SK-N-SH (cell line): ENCODE data around the gene DGUOK. TPM values are rescaled to one million over a fixed set of nuclear protein-coding genes. Genes with fewer than 3 reads are reported as not detected.

Experiments
- CTCF ChIA-PET: fragments of 300-600, 350-600 bp; formaldehyde crosslinking; extraction: SDS; loops from one replicate; lab custom pipeline; 2021; lab: Yijun Ruan, JAX
- POLR2A ChIA-PET: fragments of 350-600 bp; sonication (Branson Sonifier 250); formaldehyde crosslinking; extraction: SDS; loops from one replicate; lab custom pipeline; 2020; ENCODE audit warnings: antibody characterized with exemption, inconsistent platforms; lab: Yijun Ruan, JAX
- DNase-seq: peaks from one replicate; pipeline ENCODE4 v3.0.0; 2012
- H2AFZ ChIP-seq: fragments of 200-600 bp; sonication (generic); 2 replicates; pipeline ENCODE4 v1.8.1; 2016; ENCODE audit warnings: antibody characterized with exemption, mild to moderate bottlenecking, low read depth
- H3F3A ChIP-seq: fragments of 200-600 bp; sonication (generic); replicated peaks from 2 replicates; pipeline ENCODE3; 2016; ENCODE audit warnings: antibody characterized with exemption, mild to moderate bottlenecking; ENCODE audit not compliant: insufficient read depth
- H3K27ac ChIP-seq, 2 experiments: fragments of 200-500 bp in 1 of 2; fragments of 200-600 bp in 1 of 2; sonication (Bioruptor generic) in 1 of 2; sonication (generic), shearing (Covaris generic) in 1 of 2; 2 replicates each; pipeline versions ENCODE4 v1.5.1 to v1.6.1; 2014 to 2016; ENCODE audit warnings: low read depth in 2 of 2, inconsistent platforms in 1 of 2, low read length in 1 of 2, mild to moderate bottlenecking in 1 of 2, mixed read lengths in 1 of 2
- H3K27me3 ChIP-seq: fragments of 200-600 bp; sonication (generic), shearing (Covaris generic); 2 replicates; pipeline ENCODE4 v1.6.1; 2016; ENCODE audit warnings: mixed run types; ENCODE audit not compliant: insufficient read depth
- H3K36me3 ChIP-seq, 2 experiments: fragments of 200-500 bp in 1 of 2; fragments of 200-600 bp in 1 of 2; sonication (Bioruptor generic) in 1 of 2; sonication (generic) in 1 of 2; replicated peaks in 1 of 2; 2 replicates each; pipeline versions ENCODE3 to v1.5.1; 2014 to 2016; ENCODE audit warnings: low read length in 1 of 2, mild to moderate bottlenecking in 1 of 2; ENCODE audit not compliant: insufficient read depth in 2 of 2, control insufficient read depth in 1 of 2
- H3K4me1 ChIP-seq, 2 experiments: fragments of 200-500 bp in 1 of 2; fragments of 200-600 bp in 1 of 2; sonication (Bioruptor generic) in 1 of 2; sonication (generic), shearing (Covaris generic) in 1 of 2; 2 replicates each; pipeline versions ENCODE4 v1.5.1 to v1.6.1; 2014 to 2016; ENCODE audit warnings: low read depth in 1 of 2, low read length in 1 of 2, mixed run types in 1 of 2; ENCODE audit not compliant: insufficient read depth in 2 of 2, control insufficient read depth in 1 of 2
- H3K4me2 ChIP-seq: fragments of 200-600 bp; sonication (generic), shearing (Covaris generic); 2 replicates; pipeline ENCODE4 v1.6.1; 2017; ENCODE audit warnings: mixed run types
- H3K4me3 ChIP-seq, 2 experiments: fragments of 200-500 bp in 1 of 2; fragments of 200-600 bp in 1 of 2; sonication (Bioruptor generic) in 1 of 2; sonication (generic), shearing (Covaris generic) in 1 of 2; 2 replicates each; pipeline versions ENCODE4 v1.5.1 to v1.8.1; 2014 to 2016; ENCODE audit warnings: low read depth in 2 of 2, inconsistent platforms in 1 of 2, low read length in 1 of 2, mild to moderate bottlenecking in 1 of 2, mixed read lengths in 1 of 2, moderate library complexity in 1 of 2
- H3K79me2 ChIP-seq: fragments of 200-600 bp; sonication (generic); 2 replicates; pipeline ENCODE4 v1.8.1; 2017; ENCODE audit warnings: mild to moderate bottlenecking; ENCODE audit not compliant: insufficient read depth
- H3K9ac ChIP-seq: fragments of 200-600 bp; sonication (generic); 2 replicates; pipeline ENCODE4 v1.6.1; 2017; ENCODE audit warnings: mixed run types
- H3K9me2 ChIP-seq: fragments of 200-600 bp; sonication (generic); 2 replicates; pipeline ENCODE4 v1.6.1; 2017; ENCODE audit warnings: mixed run types
- H3K9me3 ChIP-seq: fragments of 200-600 bp; sonication (generic); 2 replicates; pipeline ENCODE4 v1.6.1; 2017; ENCODE audit warnings: mixed run types, mild to moderate bottlenecking, moderate library complexity
- H4K20me1 ChIP-seq: fragments of 200-600 bp; sonication (generic); 2 replicates; pipeline ENCODE4 v1.6.1; 2017; ENCODE audit warnings: mild to moderate bottlenecking, mixed run types; ENCODE audit not compliant: insufficient read depth
- CHD2 ChIP-seq: fragments of 150-350 bp; IDR thresholded peaks from 2 replicates; pipeline ENCODE4 v1.6.1; 2018; ENCODE audit warnings: low read length; ENCODE audit not compliant: partially characterized antibody
- CTCF ChIP-seq: fragments of 200-600 bp; sonication (generic); IDR thresholded peaks from 2 replicates; pipeline ENCODE4 v1.6.1; 2017; ENCODE audit warnings: antibody characterized with exemption, mild to moderate bottlenecking, moderate library complexity
- EP300 ChIP-seq, 2 experiments: IDR thresholded peaks; 2 replicates each; pipeline versions ENCODE4 v1.4.0 to v1.6.1; 2012; ENCODE audit warnings: borderline replicate concordance in 1 of 2, low read depth in 1 of 2, low read length in 1 of 2
- FOSL2 ChIP-seq: IDR thresholded peaks from 2 replicates; pipeline ENCODE4 v1.4.0; 2012; ENCODE audit warnings: low read depth, mild to moderate bottlenecking, moderate library complexity, borderline replicate concordance
- FOXM1 ChIP-seq: IDR thresholded peaks from 2 replicates; pipeline ENCODE4 v1.4.0; 2012; ENCODE audit warnings: low read depth, mild to moderate bottlenecking
- GATA2 ChIP-seq: sonication (generic); formaldehyde crosslinking; IDR thresholded peaks from 2 replicates; pipeline ENCODE4 v1.5.0; 2020; ENCODE audit warnings: mild to moderate bottlenecking, missing genetic modification reagents
- JUND ChIP-seq: IDR thresholded peaks from 2 replicates; pipeline ENCODE4 v1.4.0; 2012
- MAX ChIP-seq: IDR thresholded peaks from 2 replicates; pipeline ENCODE4 v1.4.0; 2012; ENCODE audit warnings: low read depth
- MEF2A ChIP-seq: IDR thresholded peaks from 2 replicates; pipeline ENCODE4 v1.4.0; 2012; ENCODE audit warnings: low read depth, borderline replicate concordance
- MXI1 ChIP-seq: IDR thresholded peaks from 2 replicates; pipeline ENCODE4 v1.6.1; 2012; ENCODE audit warnings: mild to moderate bottlenecking, low read depth, low read length, improper control_type of control experiment
- NRF1 ChIP-seq: IDR thresholded peaks from 2 replicates; pipeline ENCODE4 v1.6.1; 2012; ENCODE audit warnings: low read depth, mild to moderate bottlenecking, low read length
- PBX3 ChIP-seq: IDR thresholded peaks from 2 replicates; pipeline ENCODE4; 2012
- RCOR1 ChIP-seq: fragments of 150-350 bp; IDR thresholded peaks from 2 replicates; pipeline ENCODE4 v1.6.1; 2017; ENCODE audit warnings: antibody characterized with exemption, low read length
- SIN3A ChIP-seq: IDR thresholded peaks from 2 replicates; pipeline ENCODE4 v1.6.1; 2012; ENCODE audit warnings: low read depth, mild to moderate bottlenecking, low read length, moderate library complexity, borderline replicate concordance
- SMC3 ChIP-seq: IDR thresholded peaks from 2 replicates; pipeline ENCODE4 v1.6.1; 2012; ENCODE audit warnings: low read depth, low read length, improper control_type of control experiment
- TCF12 ChIP-seq: IDR thresholded peaks from 2 replicates; pipeline ENCODE4 v1.4.0; 2012
- TEAD4 ChIP-seq: IDR thresholded peaks from 2 replicates; pipeline ENCODE4 v1.4.0; 2012; ENCODE audit warnings: mild to moderate bottlenecking, borderline replicate concordance; ENCODE audit not compliant: insufficient read depth
- USF1 ChIP-seq: IDR thresholded peaks from 2 replicates; pipeline ENCODE4 v1.4.0; 2012; ENCODE audit warnings: low read depth, borderline replicate concordance
- USF2 ChIP-seq: fragments of 150-350 bp; IDR thresholded peaks from 2 replicates; pipeline ENCODE4 v1.6.1; 2017; ENCODE audit warnings: antibody characterized with exemption, low read length, low read depth, borderline replicate concordance
- YY1 ChIP-seq: IDR thresholded peaks from 2 replicates; pipeline ENCODE4 v1.4.0; 2012; ENCODE audit warnings: low read depth, mild to moderate bottlenecking
- WGBS: methylation state at CpG from one replicate; pipeline ENCODE4 v1.1.6; 2017; ENCODE audit warnings: low lambda C conversion rate; 5-methylcytosine and 5-hydroxymethylcytosine counted together
- polyA plus RNA-seq, 3 experiments: library from polyadenylated mRNA; depleted of rRNA; stranded (reverse); fragments of >200 nt; gene quantifications; 2 replicates each; pipeline ENCODE4 v1.2.3, GENCODE V29; 2012

DGUOK gene
- polyA plus RNA-seq, 1 of the 3 experiments (the other 2 are of a cell fraction), result 122 TPM

- no peak for TF ChIP-seq RCOR1
These were observed 38.4 kb downstream of the DGUOK start (continued) for GRCh38 chr2:73965053-73965452.

- Histone ChIP-seq H3K4me1 (peaks cover 12 to 23% of the 10 kb centered on the region in 2 experiments), H3F3A (no peaks in the 10 kb centered on the region), H2AFZ (no peak overlapping the region), H3K36me3 (no peaks in the 10 kb centered on the region), H3K27me3 (no peaks in the 10 kb centered on the region), H3K9ac (no peak overlapping the region), H3K9me3 (no peaks in the 10 kb centered on the region), H3K79me2 (no peaks in the 10 kb centered on the region), H4K20me1 (no peaks in the 10 kb centered on the region), H3K4me3 (no peak overlapping the region), H3K27ac (no peak overlapping the region), H3K4me2 (no peak overlapping the region), H3K9me2 (no peaks in the 10 kb centered on the region)
- POLR2A ChIA-PET, result no interaction called here
- no peak for DNase-seq
- WGBS, result 87% methylated on average over 8 of the region's 8 CpGs
- TF ChIP-seq YY1 (no peak), TCF12 (no peak), MAX (no peak), SIN3A (no peak), FOXM1 (no peak), TEAD4 (no peak)
- CTCF ChIA-PET, result no interaction called here
These were observed 41.8 kb downstream of the DGUOK start for GRCh38 chr2:73968357-73968937.

GRCh38 chr2:73969356-73969755 lies 42.7 kb downstream of the DGUOK start:
- Histone ChIP-seq H3K27me3 (no peaks in the 10 kb centered on the region), H3K9me2 (no peaks in the 10 kb centered on the region), H2AFZ (no peak overlapping the region), H3K9me3 (no peaks in the 10 kb centered on the region), H4K20me1 (no peaks in the 10 kb centered on the region), H3K4me2 (no peak overlapping the region), H3K4me1 (peaks cover 12 to 23% of the 10 kb centered on the region in 2 experiments), H3K27ac (no peak overlapping the region), H3K4me3 (no peak overlapping the region), H3K9ac (no peak overlapping the region), H3F3A (no peaks in the 10 kb centered on the region), H3K79me2 (no peaks in the 10 kb centered on the region), H3K36me3 (no peaks in the 10 kb centered on the region)
- no peak for DNase-seq
- 92% methylated on average over 4 of the region's 4 CpGs for WGBS
- CTCF ChIA-PET, result interaction anchor here (1.4 kb wide), 1 partner anchor 145 kb away, joined by 3 read pairs; no protein-coding TSS in a partner anchor
- POLR2A ChIA-PET, result no interaction called here
- TF ChIP-seq USF1, result no peak
- TF ChIP-seq SIN3A, result no peak
- TF ChIP-seq FOSL2, result no peak
- TF ChIP-seq RCOR1, result no peak
- no peak for TF ChIP-seq SMC3
- no peak for TF ChIP-seq CTCF
- no peak for TF ChIP-seq JUND
- TF ChIP-seq CHD2, result no peak
- no peak for TF ChIP-seq PBX3
- TF ChIP-seq NRF1, result no peak
- no peak for TF ChIP-seq EP300 (IDR thresholded peaks at IDR 0.05; ENCODE audit: borderline replicate concordance in 1 of 2, low read depth in 1 of 2, low read length in 1 of 2)
- no peak for TF ChIP-seq TCF12
- TF ChIP-seq MXI1, result no peak
- no peak for TF ChIP-seq USF2
- TF ChIP-seq MEF2A, result no peak
- no peak for TF ChIP-seq GATA2 (CRISPR knock-in tag)
